HG02870 (cell line): Measurements from ENCODE around the gene AKIRIN1.
"Not testable (repeated sequence)": the region's sequence is repeated elsewhere in the genome, so short reads cannot be mapped to it uniquely, and the experiment has no call there.

Source experiments
- ATAC-seq: cut with Tn5 transposase; IDR thresholded peaks from one replicate; pipeline ENCODE4 v1.9.1; 2021; ENCODE audit warnings: mild to moderate bottlenecking, moderate library complexity; ENCODE audit not compliant: unreplicated experiment

The AKIRIN1 gene

DNA sequence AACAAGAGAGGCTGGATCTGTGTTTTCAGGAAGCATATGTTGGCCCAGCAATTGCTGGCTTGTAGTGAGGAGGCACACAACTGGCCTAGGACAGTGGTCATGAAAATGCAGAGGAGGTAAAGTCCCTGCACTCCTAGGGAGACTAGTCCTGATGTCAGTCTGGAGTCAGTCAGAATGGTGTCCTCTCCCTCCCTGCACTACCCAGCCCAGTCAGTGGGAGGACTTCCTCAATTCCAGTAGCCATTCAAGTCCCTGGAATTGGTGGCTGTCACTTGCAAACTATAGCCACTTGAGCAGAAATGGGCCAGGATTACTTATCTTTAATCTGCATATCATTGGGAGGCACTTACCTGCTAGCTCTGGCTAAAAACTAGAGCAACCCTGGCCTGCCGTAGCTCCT is 53.7 kb downstream of the AKIRIN1 start:
- no peak for ATAC-seq

GRCh38 chr1:39045231-39045630 is 54.2 kb downstream of the AKIRIN1 start:
- no peak for ATAC-seq

DNA sequence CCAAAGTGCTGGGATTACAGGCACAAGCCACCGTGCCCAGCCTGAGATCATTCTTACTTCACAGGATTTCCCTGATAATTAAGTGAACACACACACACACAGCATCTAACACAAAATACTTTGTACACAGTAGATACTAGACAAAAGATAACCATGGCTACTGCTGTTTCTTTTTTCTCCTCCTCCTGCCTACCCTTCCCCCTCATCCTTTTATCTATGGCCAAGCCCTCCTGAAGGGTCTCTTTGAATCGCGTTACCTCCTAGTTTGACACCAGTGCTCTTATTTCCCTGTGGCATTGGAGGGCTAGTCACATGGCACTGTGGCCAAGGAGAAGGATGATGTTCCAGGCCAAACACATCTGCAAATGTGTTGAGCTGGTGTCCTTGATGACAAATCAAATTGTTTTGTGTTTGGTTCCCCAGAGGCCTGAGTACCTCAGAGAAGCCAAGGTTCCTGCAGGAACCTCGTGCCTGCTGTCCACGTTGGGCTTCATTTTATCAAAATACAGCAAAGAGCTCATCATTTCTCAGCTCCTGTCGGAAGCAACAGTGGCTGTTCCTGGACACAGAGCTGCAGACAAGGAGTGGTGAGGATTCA is 55.6 kb downstream of the AKIRIN1 start:
- ATAC-seq = no peak

DNA sequence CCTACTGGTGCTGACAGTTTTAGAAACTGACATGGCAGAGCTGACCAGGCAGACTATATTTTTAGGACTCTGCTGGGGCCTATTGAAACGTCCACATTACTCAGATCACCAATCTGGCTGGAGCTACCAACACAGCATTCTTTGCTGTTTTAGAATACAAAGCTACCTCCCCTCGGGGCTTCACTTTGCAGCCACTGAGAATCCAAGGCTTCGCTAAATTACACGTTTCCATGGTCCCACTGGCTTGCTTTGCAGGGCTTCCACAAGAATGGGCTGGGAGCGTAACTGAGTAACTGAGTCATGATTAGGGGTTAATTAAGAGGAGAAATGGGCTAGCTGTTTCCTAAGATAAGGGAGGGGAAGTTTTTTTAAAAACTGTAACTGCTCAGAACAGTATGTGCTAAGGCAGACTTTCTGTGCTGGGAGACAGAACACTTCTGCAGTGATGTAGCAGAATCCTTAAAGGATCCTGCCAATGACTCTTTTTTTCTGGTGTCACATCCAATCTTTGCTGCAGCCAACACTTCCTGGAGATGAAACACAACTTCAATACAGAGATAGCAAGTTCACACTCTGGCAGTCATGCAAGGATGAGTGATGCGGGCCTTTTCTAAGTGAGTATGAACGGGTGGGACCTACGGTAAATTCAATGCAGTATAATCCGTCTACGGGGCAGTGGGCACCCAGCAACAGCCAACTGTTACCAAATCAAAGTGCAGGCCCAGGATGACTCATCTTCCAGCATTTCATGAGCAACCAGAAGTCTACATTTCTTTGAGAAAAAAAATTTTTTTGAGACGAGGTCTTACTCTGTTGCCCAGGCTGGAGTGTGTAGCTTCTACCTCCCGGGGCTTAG is 56.5 kb downstream of the AKIRIN1 start:
- ATAC-seq = no peak

- no peak for ATAC-seq
Observed at GRCh38 chr1:39048745-39049370, 57.8 kb downstream of the AKIRIN1 start.

DNA sequence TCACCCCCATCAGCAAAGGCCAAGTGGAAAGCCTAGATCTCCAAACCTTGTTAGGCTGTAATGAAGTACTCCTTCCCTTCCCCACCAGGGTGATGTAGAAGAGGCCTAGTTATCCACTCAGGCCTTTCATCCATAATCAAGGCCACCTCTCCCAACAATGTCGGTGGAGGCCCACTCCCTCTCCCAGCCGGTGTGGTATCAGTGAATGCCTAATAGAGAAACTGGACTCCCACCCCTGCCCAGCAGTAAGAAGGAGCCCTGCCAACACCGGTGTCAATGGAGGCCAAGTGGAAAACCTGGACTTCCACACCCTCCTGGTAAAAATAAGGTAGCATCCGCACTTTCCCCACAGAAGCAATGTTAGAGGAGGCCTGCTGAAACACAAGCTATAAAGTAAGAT is 58.9 kb downstream of the AKIRIN1 start:
- no peak for ATAC-seq

- ATAC-seq = not testable (repeated sequence)
Observed at GRCh38 chr1:39051193-39051850, 60.2 kb downstream of the AKIRIN1 start.

- ATAC-seq = no peak
Observed at GRCh38 chr1:39051956-39052355, 60.9 kb downstream of the AKIRIN1 start.

DNA sequence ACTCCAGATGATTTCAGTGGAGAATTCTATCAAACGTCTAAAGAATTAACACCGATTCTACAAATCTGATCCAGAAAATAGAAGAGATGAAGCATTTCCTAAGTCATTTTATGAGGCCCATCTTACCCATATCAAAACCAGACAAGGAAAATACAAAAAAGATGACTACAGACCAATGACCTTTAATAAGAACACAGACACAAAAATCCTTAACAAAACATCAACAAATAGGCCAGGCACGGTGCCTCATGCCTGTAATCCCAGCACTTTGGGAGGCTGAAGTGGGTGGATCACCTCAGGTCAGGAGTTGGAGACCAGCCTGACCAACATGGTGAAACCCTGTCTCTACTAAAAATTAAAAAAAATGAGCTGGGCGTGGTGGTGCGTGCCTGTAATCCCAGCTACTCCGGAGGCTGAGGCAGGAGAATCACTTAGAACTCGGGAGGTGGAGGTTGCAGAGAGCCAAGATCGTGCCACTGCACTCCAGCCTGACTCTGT is 64.2 kb downstream of the AKIRIN1 start:
- ATAC-seq = not testable (repeated sequence)
